PFSK-1 (cell line): ENCODE measurements around the gene SHD.

Source experiments
- FOXP2 ChIP-seq: optimal IDR thresholded peaks from 2 replicates; pipeline ENCODE3; 2011; ENCODE audit warnings: borderline replicate concordance, control low read depth, inconsistent platforms; ENCODE audit not compliant: insufficient read depth; ENCODE audit errors: extremely low read length, extremely low read depth
- POLR2AphosphoS5 ChIP-seq: IDR thresholded peaks from 2 replicates; pipeline ENCODE4 v1.6.1; 2012; ENCODE audit warnings: low read depth, mild to moderate bottlenecking, control low read depth, low read length, moderate library complexity
- SIN3A ChIP-seq: IDR thresholded peaks from 2 replicates; pipeline ENCODE4 v1.6.1; 2012; ENCODE audit warnings: mild to moderate bottlenecking, low read length, moderate library complexity, borderline replicate concordance; ENCODE audit not compliant: insufficient read depth
- TF ChIP-seq, protein P1 (sequence below), 2 experiments: IDR thresholded peaks; 2 replicates each; pipeline versions ENCODE4 v1.6.1 to v1.8.0; 2011 to 2012; ENCODE audit warnings: low read depth in 2 of 2, low read length in 2 of 2, control low read depth in 1 of 2, inconsistent platforms in 1 of 2, mild to moderate bottlenecking in 1 of 2, moderate library complexity in 1 of 2; ENCODE audit not compliant: insufficient read depth in 1 of 2

DNA sequence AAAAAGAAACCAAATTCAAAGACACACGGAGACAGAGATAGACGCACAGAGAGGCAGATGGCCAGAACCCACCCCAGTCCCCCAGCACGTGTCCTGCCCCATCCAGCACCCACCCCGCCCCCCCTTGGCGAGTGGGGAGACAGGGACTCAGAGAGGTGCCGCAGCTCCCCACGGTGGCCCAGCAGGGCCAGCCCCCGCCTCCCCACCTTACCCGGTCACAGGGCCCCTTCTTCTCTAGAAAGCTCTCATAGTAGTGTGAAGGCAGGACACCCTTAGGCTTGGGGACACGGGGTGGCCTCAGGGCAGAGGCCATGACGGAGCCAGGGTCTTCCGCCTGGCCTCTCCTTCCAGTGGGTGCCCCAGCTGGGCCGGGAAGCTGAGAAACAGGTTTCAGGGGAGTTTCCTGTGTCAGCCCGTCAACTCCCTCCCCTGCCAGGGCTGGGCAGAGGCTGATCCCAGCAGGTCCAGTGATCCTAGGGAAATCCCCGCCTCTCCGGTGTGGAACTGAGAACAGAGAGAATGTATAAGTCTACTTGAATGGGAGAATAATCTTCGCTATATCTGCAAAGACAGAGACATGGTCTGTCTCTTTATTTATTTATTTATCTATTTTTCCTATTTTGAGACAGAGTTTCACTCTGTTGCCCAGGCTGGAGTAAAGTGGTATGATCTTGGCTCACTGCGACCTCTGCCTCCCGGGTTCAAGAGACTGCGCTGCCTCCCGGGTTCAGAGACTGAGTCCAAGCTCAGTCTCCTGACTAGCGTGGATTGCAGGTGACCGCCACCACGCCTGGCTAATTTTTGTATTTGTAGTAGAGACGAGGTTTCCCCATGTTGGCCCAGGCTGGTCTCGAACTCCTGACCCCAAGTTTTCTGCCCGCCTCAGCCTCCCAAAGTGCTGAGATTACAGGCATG, 59.6 kb downstream of the SHD start, which contains the start of gene STAP2:
- TF ChIP-seq, protein P1, sequence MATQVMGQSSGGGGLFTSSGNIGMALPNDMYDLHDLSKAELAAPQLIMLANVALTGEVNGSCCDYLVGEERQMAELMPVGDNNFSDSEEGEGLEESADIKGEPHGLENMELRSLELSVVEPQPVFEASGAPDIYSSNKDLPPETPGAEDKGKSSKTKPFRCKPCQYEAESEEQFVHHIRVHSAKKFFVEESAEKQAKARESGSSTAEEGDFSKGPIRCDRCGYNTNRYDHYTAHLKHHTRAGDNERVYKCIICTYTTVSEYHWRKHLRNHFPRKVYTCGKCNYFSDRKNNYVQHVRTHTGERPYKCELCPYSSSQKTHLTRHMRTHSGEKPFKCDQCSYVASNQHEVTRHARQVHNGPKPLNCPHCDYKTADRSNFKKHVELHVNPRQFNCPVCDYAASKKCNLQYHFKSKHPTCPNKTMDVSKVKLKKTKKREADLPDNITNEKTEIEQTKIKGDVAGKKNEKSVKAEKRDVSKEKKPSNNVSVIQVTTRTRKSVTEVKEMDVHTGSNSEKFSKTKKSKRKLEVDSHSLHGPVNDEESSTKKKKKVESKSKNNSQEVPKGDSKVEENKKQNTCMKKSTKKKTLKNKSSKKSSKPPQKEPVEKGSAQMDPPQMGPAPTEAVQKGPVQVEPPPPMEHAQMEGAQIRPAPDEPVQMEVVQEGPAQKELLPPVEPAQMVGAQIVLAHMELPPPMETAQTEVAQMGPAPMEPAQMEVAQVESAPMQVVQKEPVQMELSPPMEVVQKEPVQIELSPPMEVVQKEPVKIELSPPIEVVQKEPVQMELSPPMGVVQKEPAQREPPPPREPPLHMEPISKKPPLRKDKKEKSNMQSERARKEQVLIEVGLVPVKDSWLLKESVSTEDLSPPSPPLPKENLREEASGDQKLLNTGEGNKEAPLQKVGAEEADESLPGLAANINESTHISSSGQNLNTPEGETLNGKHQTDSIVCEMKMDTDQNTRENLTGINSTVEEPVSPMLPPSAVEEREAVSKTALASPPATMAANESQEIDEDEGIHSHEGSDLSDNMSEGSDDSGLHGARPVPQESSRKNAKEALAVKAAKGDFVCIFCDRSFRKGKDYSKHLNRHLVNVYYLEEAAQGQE (IDR thresholded peaks at IDR 0.05; ENCODE audit: insufficient read depth in 1 of 2, low read depth in 2 of 2, low read length in 2 of 2) = no peak
- TF ChIP-seq SIN3A (no peak), FOXP2 (no peak), POLR2AphosphoS5 (no peak)
